Vagina (tissue), 2 donors: ENCODE results near the gene RBM33. TPM values are rescaled to one million over a fixed set of nuclear protein-coding genes. Genes with fewer than 3 reads are reported as not detected.

Experiments used
- DNase-seq, 2 donors: peaks; one replicate each; pipeline ENCODE4 v3.0.0-alpha.2; 2017; ENCODE audit errors: extremely low spot score in 2 of 2
- H3K27ac ChIP-seq: fragments of 200-600 bp; sonication (generic); one replicate; pipeline ENCODE4 v1.5.1; 2019
- H3K27me3 ChIP-seq: fragments of 200-600 bp; sonication (generic); one replicate; pipeline ENCODE4 v1.5.1; 2019
- H3K36me3 ChIP-seq, 2 donors: fragments of 200-600 bp; sonication (generic); one replicate each; pipeline ENCODE4 v1.5.1; 2017 to 2019
- H3K4me1 ChIP-seq: fragments of 200-600 bp; sonication (generic); one replicate; pipeline ENCODE4 v1.5.1; 2019
- H3K4me3 ChIP-seq, 2 donors: fragments of 200-600 bp; sonication (generic); 1 replicate in 1 of 2; 2 replicates in 1 of 2; pipeline ENCODE4 v1.5.1; 2016 to 2019
- H3K9me3 ChIP-seq: fragments of 200-600 bp; sonication (generic); one replicate; pipeline ENCODE4 v1.5.1; 2019
- POLR2A ChIP-seq, 2 donors: fragments of 450-650 bp; IDR thresholded peaks; one replicate each; pipeline ENCODE4 v1.6.1; 2017; ENCODE audit warnings: antibody characterized with exemption in 2 of 2, mild to moderate bottlenecking in 2 of 2, moderate library complexity in 2 of 2
- POLR2AphosphoS5 ChIP-seq, 2 donors: sonication (generic); formaldehyde crosslinking; IDR thresholded peaks; one replicate each; pipeline ENCODE4 v1.9.0; 2017; ENCODE audit warnings: antibody characterized with exemption in 2 of 2, mild to moderate bottlenecking in 2 of 2, low read depth in 1 of 2; ENCODE audit not compliant: insufficient read depth in 1 of 2
- intact Hi-C: fragments of 100-400 bp; cut with DNase I; formaldehyde crosslinking; loops from one replicate; pipeline ENCODE4 v1.15.1; 2023
- total RNA-seq: library from RNA; depleted of rRNA; stranded (reverse); fragments of >200 nt; gene quantifications from one replicate; pipeline ENCODE4 v1.2.3, GENCODE V29; 2016
- TF ChIP-seq, protein P1 (sequence below), 3 experiments: fragments of 450-650 bp in 2 of 3; fragments of 200-600 bp in 1 of 3; sonication (generic) in 1 of 3; IDR thresholded peaks; one replicate each; pipeline ENCODE4 v1.5.1; 2017 to 2019; ENCODE audit warnings: antibody characterized with exemption in 3 of 3, mild to moderate bottlenecking in 2 of 3, moderate library complexity in 2 of 3

The RBM33 gene
- total RNA-seq, 1 donor from 2014 or later = 63.8 TPM

DNA sequence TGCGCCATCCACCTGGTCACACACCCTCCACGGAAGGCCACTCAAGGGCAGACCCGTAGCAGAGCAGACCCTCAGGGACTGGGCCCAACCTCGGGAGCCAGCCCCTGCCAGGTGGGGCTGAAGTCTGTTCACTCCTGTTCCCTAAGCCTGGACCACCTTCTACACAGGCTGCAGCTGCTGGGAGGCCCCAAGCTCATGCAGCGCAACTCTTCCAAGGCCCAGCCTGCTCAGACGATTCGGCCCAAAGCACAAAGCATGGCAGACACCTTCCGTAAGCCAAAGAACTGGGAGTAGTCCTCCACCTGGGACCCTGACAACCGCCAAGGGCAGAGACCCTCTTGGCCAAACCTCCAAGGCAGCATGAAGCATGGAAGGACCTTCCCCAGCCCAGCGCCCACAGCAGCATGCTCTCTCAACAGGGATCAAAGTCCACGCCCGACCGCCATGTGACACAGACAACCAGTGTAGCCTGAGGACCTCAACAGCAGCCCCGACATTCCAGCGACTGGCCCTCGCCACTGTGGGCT lies 156.3 kb downstream of the RBM33 start:
- Histone ChIP-seq H3K27me3 (peaks cover 10% of the 10 kb centered on the region), H3K27ac (no peak overlapping the region), H3K4me1 (peaks cover 44% of the 10 kb centered on the region), H3K9me3 (no peaks in the 10 kb centered on the region), H3K36me3 (no peaks in the 10 kb centered on the region), H3K4me3 (no peak overlapping the region)
- TF ChIP-seq POLR2A (IDR thresholded peaks at IDR 0.05) = no peak
- intact Hi-C loops = no loop called here
- no peak for DNase-seq

DNA sequence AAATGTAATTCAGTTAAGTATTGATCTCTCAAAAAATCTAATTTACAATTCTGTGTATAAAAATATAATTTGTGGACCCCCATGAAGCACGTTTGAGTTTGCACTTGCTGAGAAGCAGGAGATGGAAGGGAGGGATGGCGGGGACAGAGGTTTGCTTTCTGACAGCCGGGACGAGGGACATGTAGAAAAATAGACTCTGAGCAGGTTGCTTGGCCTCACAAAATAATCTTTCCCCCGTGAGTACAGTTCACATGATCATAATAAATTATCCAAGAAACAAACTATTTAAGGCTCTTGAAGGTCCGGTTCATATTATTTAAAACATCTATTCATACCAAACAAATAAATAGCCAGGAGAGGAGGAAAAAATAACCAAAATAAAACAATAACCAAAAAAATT lies 157.8 kb downstream of the RBM33 start:
- TF ChIP-seq, protein P1, sequence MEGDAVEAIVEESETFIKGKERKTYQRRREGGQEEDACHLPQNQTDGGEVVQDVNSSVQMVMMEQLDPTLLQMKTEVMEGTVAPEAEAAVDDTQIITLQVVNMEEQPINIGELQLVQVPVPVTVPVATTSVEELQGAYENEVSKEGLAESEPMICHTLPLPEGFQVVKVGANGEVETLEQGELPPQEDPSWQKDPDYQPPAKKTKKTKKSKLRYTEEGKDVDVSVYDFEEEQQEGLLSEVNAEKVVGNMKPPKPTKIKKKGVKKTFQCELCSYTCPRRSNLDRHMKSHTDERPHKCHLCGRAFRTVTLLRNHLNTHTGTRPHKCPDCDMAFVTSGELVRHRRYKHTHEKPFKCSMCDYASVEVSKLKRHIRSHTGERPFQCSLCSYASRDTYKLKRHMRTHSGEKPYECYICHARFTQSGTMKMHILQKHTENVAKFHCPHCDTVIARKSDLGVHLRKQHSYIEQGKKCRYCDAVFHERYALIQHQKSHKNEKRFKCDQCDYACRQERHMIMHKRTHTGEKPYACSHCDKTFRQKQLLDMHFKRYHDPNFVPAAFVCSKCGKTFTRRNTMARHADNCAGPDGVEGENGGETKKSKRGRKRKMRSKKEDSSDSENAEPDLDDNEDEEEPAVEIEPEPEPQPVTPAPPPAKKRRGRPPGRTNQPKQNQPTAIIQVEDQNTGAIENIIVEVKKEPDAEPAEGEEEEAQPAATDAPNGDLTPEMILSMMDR (IDR thresholded peaks at IDR 0.05) = no peak
- TF ChIP-seq POLR2AphosphoS5 (IDR thresholded peaks at IDR 0.05; ENCODE audit: insufficient read depth in 1 of 2, low read depth in 1 of 2) (no peak), POLR2A (IDR thresholded peaks at IDR 0.05) (no peak)
- no peak overlapping the region for H3K27ac ChIP-seq
- no peaks in the 10 kb centered on the region for H3K9me3 ChIP-seq
- H3K4me1 ChIP-seq = peaks cover 42% of the 10 kb centered on the region
- no peak overlapping the region for H3K4me3 ChIP-seq
- no peak for DNase-seq
- intact Hi-C loops = no loop called here
- H3K27me3 ChIP-seq = peaks cover 14% of the 10 kb centered on the region
- H3K36me3 ChIP-seq = no peaks in the 10 kb centered on the region

DNA sequence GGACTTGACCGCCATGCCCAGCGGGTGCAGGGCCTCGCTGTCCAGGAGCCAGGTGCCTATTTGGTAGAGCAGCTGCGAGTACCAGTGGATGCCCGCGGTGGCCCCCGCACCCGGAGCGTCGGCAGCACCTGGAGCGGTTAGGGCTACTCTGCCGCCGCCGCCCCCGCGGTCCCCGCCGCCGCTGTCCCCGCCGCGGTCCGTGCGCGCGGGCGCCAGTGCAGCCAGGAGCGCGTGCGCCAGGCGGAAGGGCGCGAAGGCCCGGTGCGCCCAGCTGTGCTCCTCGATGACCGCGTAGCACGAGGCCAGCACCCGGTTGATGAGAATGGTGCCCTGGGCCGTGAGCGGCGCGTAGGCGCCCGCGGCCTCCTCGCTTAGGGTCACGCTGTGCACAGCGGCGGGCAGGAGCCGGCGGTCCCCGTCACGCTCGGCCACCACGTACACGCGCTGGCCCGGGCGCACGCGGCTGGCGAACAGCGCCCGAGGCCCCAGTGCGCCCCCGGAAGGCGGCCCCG lies 158.5 kb downstream of the RBM33 start:
- Histone ChIP-seq H3K4me3 (no peak overlapping the region), H3K27ac (no peak overlapping the region), H3K4me1 (peaks cover 43% of the 10 kb centered on the region), H3K36me3 (no peaks in the 10 kb centered on the region), H3K9me3 (no peaks in the 10 kb centered on the region), H3K27me3 (peaks cover 14% of the 10 kb centered on the region)
- TF ChIP-seq, protein P1 (IDR thresholded peaks at IDR 0.05) = no peak
- TF ChIP-seq POLR2AphosphoS5 (IDR thresholded peaks at IDR 0.05; ENCODE audit: insufficient read depth in 1 of 2, low read depth in 1 of 2) (no peak), POLR2A (IDR thresholded peaks at IDR 0.05) (no peak)
- DNase-seq = no peak
- intact Hi-C loops = no loop called here

DNA sequence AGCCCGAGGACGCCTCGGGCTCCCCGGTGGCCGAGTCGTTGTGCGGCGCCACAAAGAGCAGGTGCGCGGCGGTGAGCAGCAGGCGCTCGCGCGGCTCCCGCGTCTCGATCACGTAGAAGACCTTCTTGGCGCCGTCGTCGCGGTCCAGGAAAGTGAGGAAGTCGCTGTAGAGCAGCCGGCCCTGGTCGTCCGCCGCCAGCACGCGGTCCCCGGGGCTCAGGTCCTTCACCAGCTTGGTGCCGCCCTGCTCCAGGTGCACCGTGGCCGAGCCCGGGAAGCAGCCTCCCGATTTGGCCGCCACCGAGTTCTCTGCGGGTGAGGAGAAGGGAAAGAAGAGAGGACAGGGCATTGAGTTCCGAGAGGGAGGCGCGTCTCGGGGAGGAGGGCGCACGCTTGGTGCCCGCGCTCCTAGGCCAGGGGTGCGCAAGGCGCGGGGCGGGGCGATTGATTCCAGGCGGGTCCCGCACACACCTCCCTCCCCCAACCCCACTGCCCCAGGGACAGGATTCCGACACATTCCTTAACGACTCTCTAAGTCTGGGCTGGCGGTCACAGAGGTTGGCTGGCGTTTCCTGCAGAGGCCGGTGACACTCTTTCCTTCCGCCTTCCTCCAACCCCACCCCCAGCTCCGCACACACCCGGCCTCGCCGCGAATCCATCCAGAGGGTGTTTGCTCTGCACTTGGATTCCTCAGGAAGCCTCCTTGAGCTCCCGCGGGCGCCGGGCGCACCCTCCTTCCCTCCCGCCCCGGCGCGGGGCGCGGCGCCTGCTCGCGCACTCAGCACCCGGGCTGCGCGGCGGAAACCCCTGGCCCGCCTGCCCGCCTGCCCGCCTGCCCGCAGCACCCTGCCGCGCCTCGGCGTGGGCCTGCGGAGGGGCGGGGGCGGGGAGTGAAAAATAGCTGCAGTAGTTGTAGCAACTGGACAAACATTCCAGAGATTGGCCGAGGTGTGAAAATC lies 159.2 kb downstream of the RBM33 start:
- no peaks in the 10 kb centered on the region for H3K36me3 ChIP-seq
- peak overlapping the region; percentile 6 to 33 for H3K4me3 ChIP-seq
- peaks cover 14% of the 10 kb centered on the region for H3K27me3 ChIP-seq
- no peaks in the 10 kb centered on the region for H3K9me3 ChIP-seq
- DNase-seq = no peak
- peaks cover 51% of the 10 kb centered on the region for H3K4me1 ChIP-seq
- no peak overlapping the region for H3K27ac ChIP-seq
- intact Hi-C loops = no loop called here
- TF ChIP-seq, protein P1 (IDR thresholded peaks at IDR 0.05) = no peak
- TF ChIP-seq POLR2A (IDR thresholded peaks at IDR 0.05) = no peak
- no peak for TF ChIP-seq POLR2AphosphoS5 (IDR thresholded peaks at IDR 0.05; ENCODE audit: insufficient read depth in 1 of 2, low read depth in 1 of 2)

DNA sequence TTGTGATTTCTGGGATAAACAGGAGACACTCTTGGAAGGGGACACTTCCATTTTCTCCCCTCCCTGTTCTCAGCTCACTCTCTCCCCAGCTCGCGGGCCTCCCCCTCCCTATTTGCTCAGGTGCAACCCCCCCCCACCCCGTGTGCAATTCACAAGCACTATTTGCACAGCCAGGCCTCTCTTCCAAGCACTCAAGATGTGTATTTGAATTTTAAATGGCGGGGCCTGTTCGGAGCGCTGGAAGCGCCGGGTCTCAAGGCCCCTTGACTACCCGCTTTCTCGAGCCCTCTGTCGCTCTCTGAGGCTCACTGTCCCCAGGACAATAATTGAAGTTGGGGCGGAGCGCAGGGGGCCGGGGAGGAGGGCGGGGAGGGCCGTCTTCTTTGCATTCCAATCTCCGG lies 160.0 kb downstream of the RBM33 start:
- H3K27me3 ChIP-seq = peaks cover 14% of the 10 kb centered on the region
- no peaks in the 10 kb centered on the region for H3K36me3 ChIP-seq
- no peaks in the 10 kb centered on the region for H3K9me3 ChIP-seq
- TF ChIP-seq POLR2A (IDR thresholded peaks at IDR 0.05) = no peak
- no peak for TF ChIP-seq POLR2AphosphoS5 (IDR thresholded peaks at IDR 0.05; ENCODE audit: insufficient read depth in 1 of 2, low read depth in 1 of 2)
- TF ChIP-seq, protein P1 (IDR thresholded peaks at IDR 0.05) = no peak
- intact Hi-C loops = no loop called here
- H3K4me1 ChIP-seq = peaks cover 55% of the 10 kb centered on the region
- peak overlapping the region; percentile 6 to 33 for H3K4me3 ChIP-seq
- no peak for DNase-seq
- H3K27ac ChIP-seq = no peak overlapping the region
